NCI-H1436 (cell line): ENCODE data around the gene PRKCQ.

Source experiments
- DNase-seq: peaks from one replicate; lab custom pipeline; 2025; lab: John Stamatoyannopoulos, UW

Gene PRKCQ

GRCh38 chr10:6520138-6520537 is 59.9 kb downstream of the PRKCQ start:
- DNase-seq = no peak

- no peak for DNase-seq
Measured at GRCh38 chr10:6518791-6519429, 61.2 kb downstream of the PRKCQ start.

GRCh38 chr10:6516929-6517284 is 63.2 kb downstream of the PRKCQ start:
- DNase-seq = no peak

- no peak for DNase-seq
Measured at GRCh38 chr10:6516281-6516928, 63.7 kb downstream of the PRKCQ start.

- DNase-seq = no peak
Measured at GRCh38 chr10:6514844-6515780, 65.0 kb downstream of the PRKCQ start.

GRCh38 chr10:6514180-6514579 is 65.9 kb downstream of the PRKCQ start:
- no peak for DNase-seq

GRCh38 chr10:6513476-6513875 is 66.6 kb downstream of the PRKCQ start:
- no peak for DNase-seq

GRCh38 chr10:6512182-6512581 is 67.9 kb downstream of the PRKCQ start:
- no peak for DNase-seq

GRCh38 chr10:6511347-6511746 is 68.7 kb downstream of the PRKCQ start:
- DNase-seq = no peak

GRCh38 chr10:6507311-6507710 is 72.8 kb downstream of the PRKCQ start:
- DNase-seq = no peak

- no peak for DNase-seq
Measured at GRCh38 chr10:6505300-6505699, 74.8 kb downstream of the PRKCQ start.

GRCh38 chr10:6504296-6504695 is 75.8 kb downstream of the PRKCQ start:
- DNase-seq = no peak

- DNase-seq = no peak
Measured at GRCh38 chr10:6503171-6503570, 76.9 kb downstream of the PRKCQ start.

GRCh38 chr10:6501931-6502330 is 78.1 kb downstream of the PRKCQ start:
- DNase-seq = no peak

- DNase-seq = no peak
Measured at GRCh38 chr10:6499974-6500373, 80.1 kb downstream of the PRKCQ start.

- no peak for DNase-seq
Measured at GRCh38 chr10:6498771-6499170, 81.3 kb downstream of the PRKCQ start.

GRCh38 chr10:6497620-6498019 is 82.5 kb downstream of the PRKCQ start:
- no peak for DNase-seq

- DNase-seq = no peak
Measured at GRCh38 chr10:6494936-6495592, 85.0 kb downstream of the PRKCQ start.

GRCh38 chr10:6494442-6494819 is 85.6 kb downstream of the PRKCQ start:
- DNase-seq = no peak

- DNase-seq = no peak
Measured at GRCh38 chr10:6493521-6494441, 86.3 kb downstream of the PRKCQ start.

GRCh38 chr10:6492896-6493295 is 87.2 kb downstream of the PRKCQ start:
- DNase-seq = no peak
